PC-3 (cell line): ENCODE measurements around the gene CDC42EP2. TPM values are rescaled to one million over a fixed set of nuclear protein-coding genes. Genes with fewer than 3 reads are reported as not detected.

Experiments used
- ATAC-seq: fragments of 200-7000 bp; cut with Tn5 transposase; 2 replicates; pipeline ENCODE4 v1.9.1; 2020; ENCODE audit warnings: mild to moderate bottlenecking, moderate library complexity
- BruUV-seq: library from RNA; stranded (reverse); fragments of 400-500 nt; replicated peaks from 2 replicates; lab custom pipeline; 2021; lab: Mats Ljungman, UMichigan
- CTCF ChIA-PET: fragments of 300-600 bp; sonication (Branson Sonifier 250); formaldehyde crosslinking; loops from one replicate; lab custom pipeline; 2022; ENCODE audit warnings: antibody characterized with exemption; lab: Charles Lee
- POLR2A ChIA-PET: fragments of 300-600 bp; sonication (Branson Sonifier 250); formaldehyde crosslinking; loops from one replicate; lab custom pipeline; 2022; ENCODE audit warnings: antibody characterized with exemption; ENCODE audit not compliant: unreplicated experiment; lab: Charles Lee
- DNase-seq: peaks from one replicate; pipeline ENCODE4 v3.0.0-alpha.2; 2015
- H2AFZ ChIP-seq: fragments of 300-600 bp; sonication (generic); 2 replicates; pipeline ENCODE4 v1.6.0; 2016; ENCODE audit warnings: antibody characterized with exemption, low read length
- H3F3A ChIP-seq: fragments of 300-600 bp; sonication (generic); one replicate; pipeline ENCODE4 v1.6.0; 2017; ENCODE audit warnings: antibody characterized with exemption, low read length, control low read depth, mild to moderate bottlenecking; ENCODE audit not compliant: unreplicated experiment
- H3K27ac ChIP-seq: fragments of 300-600 bp; sonication (generic); 2 replicates; pipeline ENCODE4 v1.5.1; 2016; ENCODE audit warnings: mild to moderate bottlenecking, low read length
- H3K27me3 ChIP-seq: fragments of 300-600 bp; sonication (generic); 2 replicates; pipeline ENCODE4 v1.6.1; 2016; ENCODE audit warnings: low read length, mixed read lengths
- H3K36me3 ChIP-seq: fragments of 300-600 bp; sonication (generic); 2 replicates; pipeline ENCODE4 v1.6.1; 2016; ENCODE audit warnings: low read depth, mixed run types, low read length, mixed read lengths
- H3K4me1 ChIP-seq: fragments of 300-600 bp; sonication (generic); 2 replicates; pipeline ENCODE4 v1.5.1; 2016; ENCODE audit warnings: low read length; ENCODE audit not compliant: insufficient read depth
- H3K4me2 ChIP-seq: fragments of 300-600 bp; sonication (generic); 2 replicates; pipeline ENCODE4 v1.6.0; 2016; ENCODE audit warnings: low read length
- H3K4me3 ChIP-seq: fragments of 300-600 bp; sonication (generic); 2 replicates; pipeline ENCODE4 v1.5.1; 2016; ENCODE audit warnings: mild to moderate bottlenecking, low read length, mixed read lengths
- H3K79me2 ChIP-seq: fragments of 300-600 bp; sonication (generic); 2 replicates; pipeline ENCODE4 v1.6.1; 2017; ENCODE audit warnings: low read length, mixed read lengths
- H3K9ac ChIP-seq: fragments of 300-600 bp; sonication (generic); 2 replicates; pipeline ENCODE4 v1.6.0; 2016; ENCODE audit warnings: mild to moderate bottlenecking, low read length
- H3K9me2 ChIP-seq: fragments of 300-600 bp; sonication (generic); replicated peaks from 2 replicates; pipeline ENCODE4 v1.6.1; 2016; ENCODE audit warnings: mixed run types, low read length, mixed read lengths
- H3K9me3 ChIP-seq: fragments of 300-600 bp; sonication (generic); 2 replicates; pipeline ENCODE4 v1.6.1; 2016; ENCODE audit warnings: low read length, mixed read lengths
- H4K20me1 ChIP-seq: fragments of 300-600 bp; sonication (generic); 2 replicates; pipeline ENCODE4 v1.6.1; 2016; ENCODE audit warnings: low read length, mixed read lengths
- CTCF ChIP-seq: fragments of 300-600 bp; sonication (generic); conservative IDR thresholded peaks from 2 replicates; pipeline ENCODE4 v1.5.1; 2017; ENCODE audit warnings: antibody characterized with exemption, low read depth, mild to moderate bottlenecking, low read length
- EZH2 ChIP-seq: fragments of 300-600 bp; sonication (generic); IDR thresholded peaks from one replicate; pipeline ENCODE4 v1.6.1; 2017; ENCODE audit warnings: antibody characterized with exemption, mild to moderate bottlenecking, low read length; ENCODE audit not compliant: unreplicated experiment
- EZH2phosphoT487 ChIP-seq: fragments of 300-600 bp; sonication (generic); IDR thresholded peaks from 2 replicates; pipeline ENCODE4 v1.6.1; 2018; ENCODE audit warnings: mild to moderate bottlenecking, antibody characterized with exemption, low read length, borderline replicate concordance
- intact Hi-C: fragments of 100-400 bp; cut with micrococcal nuclease; formaldehyde crosslinking; loops from 2 replicates; pipeline ENCODE4 v1.9.0; 2023
- total RNA-seq: library from RNA; depleted of rRNA; stranded (reverse); fragments of >200 nt; gene quantifications from 2 replicates; pipeline ENCODE4 v1.2.3, GENCODE V29; 2014

CDC42EP2 gene
- total RNA-seq, 1 experiment from 2014 or later: 25.7 TPM

- no TSS peak for BruUV-seq
- H3K27ac ChIP-seq: no peak overlapping the region
- no peak for ATAC-seq
Measured at GRCh38 chr11:65295001-65295400, 19.7 kb upstream of the CDC42EP2 start.

GRCh38 chr11:65295571-65296341 lies 18.9 kb upstream of the CDC42EP2 start:
- H3K4me1 ChIP-seq: peaks cover 12% of the 10 kb centered on the region
- H3K9me2 ChIP-seq: no peaks in the 10 kb centered on the region
- H3K79me2 ChIP-seq: no peaks in the 10 kb centered on the region
- H2AFZ ChIP-seq: no peak overlapping the region
- ATAC-seq (no peak), DNase-seq (no peak)
- H3K4me2 ChIP-seq: no peak overlapping the region
- no peak for TF ChIP-seq CTCF
- TF ChIP-seq EZH2phosphoT487: no peak
- no peak for TF ChIP-seq EZH2
- intact Hi-C loops: no loop called here
- H3K9ac ChIP-seq: no peak overlapping the region
- CTCF ChIA-PET: interaction anchor here (1.7 kb wide), 1 partner anchor 21 kb away, joined by 14 read pairs; no protein-coding TSS in a partner anchor
- no peaks in the 10 kb centered on the region for H3F3A ChIP-seq
- peaks cover 51% of the 10 kb centered on the region for H3K36me3 ChIP-seq
- H3K27ac ChIP-seq: no peak overlapping the region
- H4K20me1 ChIP-seq: no peaks in the 10 kb centered on the region
- no TSS peak for BruUV-seq
- no peaks in the 10 kb centered on the region for H3K9me3 ChIP-seq
- H3K4me3 ChIP-seq: no peak overlapping the region
- no peaks in the 10 kb centered on the region for H3K27me3 ChIP-seq
- POLR2A ChIA-PET: no interaction called here

More at GRCh38 chr11:65295001-65295400, 19.7 kb upstream of the CDC42EP2 start:
- peaks cover 17% of the 10 kb centered on the region for H3K4me1 ChIP-seq
- H3K9me2 ChIP-seq: no peaks in the 10 kb centered on the region
- H3F3A ChIP-seq: no peaks in the 10 kb centered on the region
- H3K36me3 ChIP-seq: peaks cover 51% of the 10 kb centered on the region
- H3K9me3 ChIP-seq: no peaks in the 10 kb centered on the region
- no peak for DNase-seq
- H3K9ac ChIP-seq: no peak overlapping the region
- H3K79me2 ChIP-seq: no peaks in the 10 kb centered on the region
- no peak overlapping the region for H3K4me2 ChIP-seq
- H3K4me3 ChIP-seq: no peak overlapping the region
- no peak overlapping the region for H2AFZ ChIP-seq
- H4K20me1 ChIP-seq: no peaks in the 10 kb centered on the region
- POLR2A ChIA-PET: no interaction called here
- CTCF ChIA-PET: interaction anchor here (1.7 kb wide), 1 partner anchor 20 kb away, joined by 14 read pairs; no protein-coding TSS in a partner anchor
- H3K27me3 ChIP-seq: no peaks in the 10 kb centered on the region
- TF ChIP-seq CTCF (no peak), EZH2 (no peak)
- intact Hi-C loops: no loop called here
